ENCODE results near the gene CNP. TPM values are rescaled to one million over a fixed set of nuclear protein-coding genes. Genes with fewer than 3 reads are reported as not detected.

The CNP gene
- total and polyA plus RNA-seq, 8 donors, result 26.3 to 45.8 (median 32.1) TPM

DNA sequence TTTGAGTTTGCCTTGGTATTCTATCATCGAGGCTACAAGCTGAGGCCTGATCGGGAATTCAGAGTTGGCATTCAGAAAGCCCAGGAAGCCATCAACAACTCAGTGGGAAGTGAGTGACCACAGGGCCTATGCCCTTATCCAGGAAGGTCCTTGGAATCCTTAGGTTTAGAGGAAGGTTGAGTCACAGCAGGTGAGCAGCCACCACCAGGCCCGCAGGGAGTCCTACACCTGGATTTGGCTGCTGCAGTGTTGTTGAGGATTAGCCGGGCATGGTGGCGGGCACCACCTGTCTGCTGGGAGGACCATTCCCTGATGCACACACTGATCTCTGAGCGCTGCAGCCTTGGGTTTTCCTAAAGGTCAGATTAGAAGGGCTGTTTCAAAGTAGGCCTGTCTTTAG lies 31.0 kb upstream of the CNP start:
- Histone ChIP-seq H3K9me3 (no peaks in the 10 kb centered on the region), H3K4me1 (peaks cover 8 to 15% (median 13%) of the 10 kb centered on the region in 3 donors), H3K27me3 (no peaks in the 10 kb centered on the region), H3K4me3 (no peak overlapping the region), H3K27ac (no peak overlapping the region), H3K36me3 (no peaks in the 10 kb centered on the region)
- WGBS, 2 donors, result 95% methylated on average over 6 of the region's 6 CpGs
- TF ChIP-seq, protein P1, sequence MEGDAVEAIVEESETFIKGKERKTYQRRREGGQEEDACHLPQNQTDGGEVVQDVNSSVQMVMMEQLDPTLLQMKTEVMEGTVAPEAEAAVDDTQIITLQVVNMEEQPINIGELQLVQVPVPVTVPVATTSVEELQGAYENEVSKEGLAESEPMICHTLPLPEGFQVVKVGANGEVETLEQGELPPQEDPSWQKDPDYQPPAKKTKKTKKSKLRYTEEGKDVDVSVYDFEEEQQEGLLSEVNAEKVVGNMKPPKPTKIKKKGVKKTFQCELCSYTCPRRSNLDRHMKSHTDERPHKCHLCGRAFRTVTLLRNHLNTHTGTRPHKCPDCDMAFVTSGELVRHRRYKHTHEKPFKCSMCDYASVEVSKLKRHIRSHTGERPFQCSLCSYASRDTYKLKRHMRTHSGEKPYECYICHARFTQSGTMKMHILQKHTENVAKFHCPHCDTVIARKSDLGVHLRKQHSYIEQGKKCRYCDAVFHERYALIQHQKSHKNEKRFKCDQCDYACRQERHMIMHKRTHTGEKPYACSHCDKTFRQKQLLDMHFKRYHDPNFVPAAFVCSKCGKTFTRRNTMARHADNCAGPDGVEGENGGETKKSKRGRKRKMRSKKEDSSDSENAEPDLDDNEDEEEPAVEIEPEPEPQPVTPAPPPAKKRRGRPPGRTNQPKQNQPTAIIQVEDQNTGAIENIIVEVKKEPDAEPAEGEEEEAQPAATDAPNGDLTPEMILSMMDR (IDR thresholded peaks at IDR 0.05), result no peak
- ATAC-seq (no peak), FAIRE-seq (no peak), DNase-seq (no peak)
- intact Hi-C loops (cut with DNase I), result no loop called here

DNA sequence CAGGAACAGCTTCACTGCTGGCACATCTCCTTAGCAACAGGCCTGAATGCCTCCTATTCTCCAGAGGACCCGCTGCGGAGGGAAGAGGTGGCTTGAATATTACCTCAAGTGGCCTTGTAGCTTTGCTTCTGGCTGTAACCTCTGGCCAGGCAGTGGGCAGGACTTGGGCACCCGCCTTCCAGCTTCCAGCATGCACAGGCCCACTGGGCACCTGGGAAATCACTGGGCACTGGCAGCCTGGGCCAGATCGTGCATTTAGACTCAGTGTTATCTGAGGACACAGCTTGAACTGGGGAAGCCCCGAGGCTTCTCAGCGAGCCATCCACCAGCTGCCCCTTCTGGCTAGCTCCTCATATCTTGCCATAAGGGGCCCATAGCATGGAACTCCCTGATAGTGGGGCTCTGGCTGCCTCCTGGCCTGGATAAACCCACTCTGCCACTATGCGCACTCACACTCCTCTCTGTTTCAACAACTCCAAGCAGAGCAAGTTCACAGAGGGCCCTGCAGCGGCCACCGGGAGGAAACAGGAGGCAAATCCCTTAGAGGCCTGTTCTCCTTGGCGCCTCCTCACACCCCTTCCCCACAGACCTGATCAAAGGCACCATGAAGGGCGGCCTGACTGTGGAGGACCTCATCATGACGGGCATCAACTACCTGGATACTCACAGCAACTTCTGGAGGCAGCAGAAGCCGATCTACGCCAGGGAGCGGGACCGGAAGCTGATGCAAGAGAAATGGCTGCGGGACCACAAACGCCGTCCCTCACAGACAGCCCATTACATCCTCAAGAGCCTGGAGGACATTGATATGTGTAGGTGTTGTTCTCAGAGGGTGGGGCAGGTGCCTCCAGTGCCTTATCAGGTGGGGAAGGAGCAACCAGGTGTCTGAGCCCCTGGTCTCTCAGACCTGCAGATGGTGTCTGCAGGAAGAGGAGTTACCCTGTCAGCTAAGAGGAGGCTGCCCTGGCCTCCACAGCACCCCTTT lies 28.3 kb upstream of the CNP start:
- Histone ChIP-seq H3K27me3 (no peaks in the 10 kb centered on the region), H3K27ac (peak overlapping the region in 2 of 4 donors; percentile 2 to 50), H3K9me3 (no peaks in the 10 kb centered on the region), H3K4me3 (no peak overlapping the region), H3K36me3 (no peaks in the 10 kb centered on the region), H3K4me1 (peaks cover 8 to 15% (median 13%) of the 10 kb centered on the region in 3 donors)
- intact Hi-C loops (cut with DNase I), result no loop called here
- 60 to 70% methylated on average over 19 of the region's 19 CpGs for WGBS, 2 donors
- FAIRE-seq (no peak), ATAC-seq (peak; percentile 86 to 97 (median 90)), DNase-seq (peak; percentile 63 to 86 (median 74))
- TF ChIP-seq, protein P1 (IDR thresholded peaks at IDR 0.05), result no peak

DNA sequence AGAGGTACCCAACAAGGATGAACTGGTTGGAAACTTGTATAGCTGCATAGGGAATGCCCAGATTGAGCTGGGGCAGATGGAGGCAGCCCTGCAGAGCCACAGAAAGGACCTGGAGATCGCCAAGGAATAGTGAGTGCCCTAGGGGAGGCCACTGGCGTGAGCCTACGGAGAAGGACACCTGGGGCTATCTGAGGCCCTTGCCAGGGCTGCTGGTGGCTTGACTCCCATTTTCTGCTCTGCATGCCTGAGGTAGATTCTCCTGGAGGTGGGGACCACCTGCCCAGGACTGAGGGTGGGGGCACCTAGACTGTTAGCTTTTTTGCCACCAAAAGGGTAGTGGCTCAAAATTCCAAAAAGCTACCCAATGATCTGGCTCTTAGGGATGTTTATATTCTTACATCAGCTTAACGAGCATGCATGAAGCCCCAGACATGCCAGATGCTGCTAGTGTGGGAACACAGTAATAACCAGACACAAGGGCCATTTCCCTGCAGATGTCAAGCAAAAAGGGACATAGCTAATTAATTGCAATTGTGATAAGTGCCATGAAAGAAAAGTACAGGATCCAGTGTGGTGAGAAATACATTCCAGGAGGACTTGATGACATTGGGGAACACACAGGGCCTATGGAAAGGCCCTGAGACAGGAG lies 27.4 kb upstream of the CNP start:
- TF ChIP-seq, protein P1 (IDR thresholded peaks at IDR 0.05), result no peak
- H3K4me1 ChIP-seq, result peaks cover 8 to 15% (median 13%) of the 10 kb centered on the region in 3 donors
- WGBS, 2 donors, result 84 to 92% methylated on average over 4 of the region's 4 CpGs
- no peak overlapping the region for H3K4me3 ChIP-seq
- no peak overlapping the region for H3K27ac ChIP-seq
- DNase-seq (no peak), ATAC-seq (no peak), FAIRE-seq (no peak)
- intact Hi-C loops (cut with DNase I), result no loop called here
- no peaks in the 10 kb centered on the region for H3K27me3 ChIP-seq
- no peaks in the 10 kb centered on the region for H3K36me3 ChIP-seq
- H3K9me3 ChIP-seq, result no peaks in the 10 kb centered on the region

DNA sequence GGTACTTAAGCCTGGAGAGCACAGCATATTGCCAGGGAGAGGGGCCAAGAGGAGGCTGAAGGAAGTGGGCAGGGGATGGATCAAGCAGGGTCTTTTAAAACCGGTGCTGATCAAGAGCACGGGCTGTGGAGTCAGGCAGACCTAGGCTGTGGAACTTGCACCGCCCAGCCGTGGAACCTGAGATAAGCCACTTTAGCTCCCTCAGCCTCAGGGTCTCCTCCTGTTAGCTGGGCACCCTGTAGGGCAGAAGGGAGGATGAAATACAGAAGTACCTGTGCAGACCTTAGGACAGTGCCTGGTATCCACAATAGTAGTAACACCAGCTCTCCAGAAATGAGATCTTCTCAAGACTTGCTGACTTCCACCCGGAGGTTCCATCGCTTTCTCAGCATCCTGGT lies 26.9 kb upstream of the CNP start:
- no peak overlapping the region for H3K27ac ChIP-seq
- FAIRE-seq, result no peak
- TF ChIP-seq, protein P1 (IDR thresholded peaks at IDR 0.05), result no peak
- no peak overlapping the region for H3K4me3 ChIP-seq
- no peaks in the 10 kb centered on the region for H3K27me3 ChIP-seq
- no peaks in the 10 kb centered on the region for H3K36me3 ChIP-seq
- intact Hi-C loops (cut with DNase I), result no loop called here
- 85 to 95% methylated on average over 6 of the region's 6 CpGs for WGBS, 2 donors
- no peak for DNase-seq
- H3K9me3 ChIP-seq, result no peaks in the 10 kb centered on the region
- H3K4me1 ChIP-seq, result peaks cover 8 to 16% (median 15%) of the 10 kb centered on the region in 3 donors
- ATAC-seq, result no peak

Data from pancreas (tissue), 10 donors.